Panc1 (cell line): Measurements from ENCODE around the gene SFTA2. TPM values are rescaled to one million over a fixed set of nuclear protein-coding genes. Genes with fewer than 3 reads are reported as not detected.

ENCODE experiments used
- ATAC-seq: fragments of 200-7000 bp; cut with Tn5 transposase; 2 replicates; pipeline ENCODE4 v1.9.1; 2020; ENCODE audit warnings: mild to moderate bottlenecking, moderate library complexity
- BruUV-seq: library from RNA; stranded (reverse); fragments of 400-500 nt; replicated peaks from 2 replicates; lab custom pipeline; 2021; lab: Mats Ljungman, UMichigan
- CTCF ChIA-PET: fragments of 300-600 bp; sonication (Branson Sonifier 250); formaldehyde crosslinking; loops from one replicate; lab custom pipeline; 2022; ENCODE audit warnings: antibody characterized with exemption; lab: Charles Lee
- POLR2A ChIA-PET: fragments of 300-600 bp; sonication (Branson Sonifier 250); formaldehyde crosslinking; loops from one replicate; lab custom pipeline; 2022; ENCODE audit warnings: antibody characterized with exemption; lab: Charles Lee
- DNase-seq: peaks from one replicate; pipeline ENCODE4 v3.0.0-alpha.2; 2010; ENCODE audit warnings: low read depth, low spot score
- H3K27ac ChIP-seq: 2 replicates; pipeline ENCODE4 v1.5.1; 2011; ENCODE audit warnings: mild to moderate bottlenecking, low read length, inconsistent platforms
- H3K27me3 ChIP-seq: fragments of 200-500 bp; sonication (Bioruptor generic); 2 replicates; pipeline ENCODE4 v1.6.0; 2014; ENCODE audit warnings: low read length, inconsistent platforms; ENCODE audit not compliant: control insufficient read depth, insufficient read depth
- H3K36me3 ChIP-seq: fragments of 200-500 bp; sonication (Bioruptor generic); 2 replicates; pipeline ENCODE4 v1.5.1; 2014; ENCODE audit warnings: inconsistent platforms, mild to moderate bottlenecking, low read length, moderate library complexity; ENCODE audit not compliant: control insufficient read depth, insufficient read depth
- H3K4me1 ChIP-seq: 2 replicates; pipeline ENCODE4 v1.5.1; 2011; ENCODE audit warnings: inconsistent platforms, mild to moderate bottlenecking, low read length, moderate library complexity; ENCODE audit not compliant: control insufficient read depth, insufficient read depth
- H3K4me3 ChIP-seq, 2 experiments: 2 replicates each; pipeline ENCODE4 v1.5.1; 2011 to 2012; ENCODE audit warnings: low read depth in 2 of 2, low read length in 2 of 2, mild to moderate bottlenecking in 2 of 2, inconsistent platforms in 1 of 2, moderate library complexity in 1 of 2
- H3K9me3 ChIP-seq: fragments of 200-500 bp; sonication (Bioruptor generic); 2 replicates; pipeline ENCODE4 v1.5.1; 2014; ENCODE audit warnings: low read depth, mild to moderate bottlenecking, inconsistent platforms, low read length, moderate library complexity; ENCODE audit not compliant: control insufficient read depth, insufficient read depth
- POLR2AphosphoS5 ChIP-seq: IDR thresholded peaks from 2 replicates; pipeline ENCODE4 v1.6.1; 2012; ENCODE audit warnings: mild to moderate bottlenecking, low read depth, low read length, moderate library complexity
- SIN3A ChIP-seq: IDR thresholded peaks from 2 replicates; pipeline ENCODE4 v1.6.1; 2012; ENCODE audit warnings: low read depth, mild to moderate bottlenecking, low read length, moderate library complexity, borderline replicate concordance; ENCODE audit not compliant: insufficient read depth
- TCF7L2 ChIP-seq: IDR thresholded peaks from 2 replicates; pipeline ENCODE4 v1.6.1; 2011; ENCODE audit warnings: mild to moderate bottlenecking, low read depth, low read length, inconsistent platforms
- in situ Hi-C: cut with HindIII; loops from 2 replicates; pipeline ENCODE4 v1.10.0; 2016; ENCODE audit warnings: low sequenced_read_pairs, low pct_unique_long_range_greater_than_20kb
- intact Hi-C: fragments of 100-400 bp; cut with micrococcal nuclease; formaldehyde crosslinking; loops from one replicate; pipeline ENCODE4 v1.10.0; 2022; ENCODE audit not compliant: unreplicated experiment
- total RNA-seq: library from RNA; stranded (reverse); gene quantifications from one replicate; pipeline ENCODE4 v1.2.1, GENCODE V29; 2021; ENCODE audit not compliant: unreplicated experiment
- TF ChIP-seq, protein P1 (sequence below): fragments of 450-650 bp; IDR thresholded peaks from 2 replicates; pipeline ENCODE4 v1.5.1; 2017; ENCODE audit warnings: mild to moderate bottlenecking
- TF ChIP-seq, protein P2 (sequence below), 2 experiments: IDR thresholded peaks; 2 replicates each; pipeline ENCODE4 v1.6.1; 2011 to 2012; ENCODE audit warnings: low read depth in 2 of 2, control low read depth in 1 of 2, low read length in 1 of 2, mild to moderate bottlenecking in 1 of 2, moderate library complexity in 1 of 2; ENCODE audit not compliant: insufficient read depth in 1 of 2

SFTA2 gene
- total RNA-seq, 1 experiment from 2014 or later, result not detected

DNA sequence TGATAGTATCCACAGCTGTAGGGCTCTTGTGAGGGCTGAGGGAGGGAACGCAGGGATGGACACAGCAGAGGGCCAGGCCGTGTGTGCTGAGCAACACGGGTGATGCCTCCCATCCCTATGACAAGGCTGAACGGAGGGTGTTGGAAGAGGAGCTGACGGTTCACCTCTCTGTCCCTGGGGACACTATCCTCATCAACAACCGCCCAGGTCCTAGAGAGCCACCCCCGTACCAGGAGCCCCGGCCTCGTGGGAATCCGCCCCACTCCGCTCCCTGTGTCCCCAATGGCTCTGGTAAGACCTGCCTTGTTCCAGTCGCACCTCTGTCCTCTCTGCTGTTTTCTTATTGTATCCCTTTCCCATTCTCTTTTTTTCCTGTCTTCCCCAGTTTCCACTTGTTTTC is 37.6 kb downstream of the SFTA2 start:
- TF ChIP-seq, protein P1, sequence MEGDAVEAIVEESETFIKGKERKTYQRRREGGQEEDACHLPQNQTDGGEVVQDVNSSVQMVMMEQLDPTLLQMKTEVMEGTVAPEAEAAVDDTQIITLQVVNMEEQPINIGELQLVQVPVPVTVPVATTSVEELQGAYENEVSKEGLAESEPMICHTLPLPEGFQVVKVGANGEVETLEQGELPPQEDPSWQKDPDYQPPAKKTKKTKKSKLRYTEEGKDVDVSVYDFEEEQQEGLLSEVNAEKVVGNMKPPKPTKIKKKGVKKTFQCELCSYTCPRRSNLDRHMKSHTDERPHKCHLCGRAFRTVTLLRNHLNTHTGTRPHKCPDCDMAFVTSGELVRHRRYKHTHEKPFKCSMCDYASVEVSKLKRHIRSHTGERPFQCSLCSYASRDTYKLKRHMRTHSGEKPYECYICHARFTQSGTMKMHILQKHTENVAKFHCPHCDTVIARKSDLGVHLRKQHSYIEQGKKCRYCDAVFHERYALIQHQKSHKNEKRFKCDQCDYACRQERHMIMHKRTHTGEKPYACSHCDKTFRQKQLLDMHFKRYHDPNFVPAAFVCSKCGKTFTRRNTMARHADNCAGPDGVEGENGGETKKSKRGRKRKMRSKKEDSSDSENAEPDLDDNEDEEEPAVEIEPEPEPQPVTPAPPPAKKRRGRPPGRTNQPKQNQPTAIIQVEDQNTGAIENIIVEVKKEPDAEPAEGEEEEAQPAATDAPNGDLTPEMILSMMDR, result no peak
- TF ChIP-seq POLR2AphosphoS5, result no peak
- no peak for TF ChIP-seq TCF7L2
- no peak for TF ChIP-seq SIN3A
- TF ChIP-seq, protein P2, sequence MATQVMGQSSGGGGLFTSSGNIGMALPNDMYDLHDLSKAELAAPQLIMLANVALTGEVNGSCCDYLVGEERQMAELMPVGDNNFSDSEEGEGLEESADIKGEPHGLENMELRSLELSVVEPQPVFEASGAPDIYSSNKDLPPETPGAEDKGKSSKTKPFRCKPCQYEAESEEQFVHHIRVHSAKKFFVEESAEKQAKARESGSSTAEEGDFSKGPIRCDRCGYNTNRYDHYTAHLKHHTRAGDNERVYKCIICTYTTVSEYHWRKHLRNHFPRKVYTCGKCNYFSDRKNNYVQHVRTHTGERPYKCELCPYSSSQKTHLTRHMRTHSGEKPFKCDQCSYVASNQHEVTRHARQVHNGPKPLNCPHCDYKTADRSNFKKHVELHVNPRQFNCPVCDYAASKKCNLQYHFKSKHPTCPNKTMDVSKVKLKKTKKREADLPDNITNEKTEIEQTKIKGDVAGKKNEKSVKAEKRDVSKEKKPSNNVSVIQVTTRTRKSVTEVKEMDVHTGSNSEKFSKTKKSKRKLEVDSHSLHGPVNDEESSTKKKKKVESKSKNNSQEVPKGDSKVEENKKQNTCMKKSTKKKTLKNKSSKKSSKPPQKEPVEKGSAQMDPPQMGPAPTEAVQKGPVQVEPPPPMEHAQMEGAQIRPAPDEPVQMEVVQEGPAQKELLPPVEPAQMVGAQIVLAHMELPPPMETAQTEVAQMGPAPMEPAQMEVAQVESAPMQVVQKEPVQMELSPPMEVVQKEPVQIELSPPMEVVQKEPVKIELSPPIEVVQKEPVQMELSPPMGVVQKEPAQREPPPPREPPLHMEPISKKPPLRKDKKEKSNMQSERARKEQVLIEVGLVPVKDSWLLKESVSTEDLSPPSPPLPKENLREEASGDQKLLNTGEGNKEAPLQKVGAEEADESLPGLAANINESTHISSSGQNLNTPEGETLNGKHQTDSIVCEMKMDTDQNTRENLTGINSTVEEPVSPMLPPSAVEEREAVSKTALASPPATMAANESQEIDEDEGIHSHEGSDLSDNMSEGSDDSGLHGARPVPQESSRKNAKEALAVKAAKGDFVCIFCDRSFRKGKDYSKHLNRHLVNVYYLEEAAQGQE (IDR thresholded peaks at IDR 0.05; ENCODE audit: insufficient read depth in 1 of 2, low read depth in 2 of 2, low read length in 1 of 2), result no peak
- no TSS peak for BruUV-seq
- Histone ChIP-seq H3K36me3 (no peaks in the 10 kb centered on the region), H3K27ac (no peak overlapping the region), H3K4me1 (no peaks in the 10 kb centered on the region), H3K27me3 (no peaks in the 10 kb centered on the region), H3K9me3 (no peaks in the 10 kb centered on the region), H3K4me3 (no peak overlapping the region)
- intact Hi-C loops, result no loop called here
- ATAC-seq, result no peak
- ChIA-PET CTCF (no interaction called here), POLR2A (no interaction called here)
- in situ Hi-C loops, result no loop called here
- DNase-seq, result no peak

DNA sequence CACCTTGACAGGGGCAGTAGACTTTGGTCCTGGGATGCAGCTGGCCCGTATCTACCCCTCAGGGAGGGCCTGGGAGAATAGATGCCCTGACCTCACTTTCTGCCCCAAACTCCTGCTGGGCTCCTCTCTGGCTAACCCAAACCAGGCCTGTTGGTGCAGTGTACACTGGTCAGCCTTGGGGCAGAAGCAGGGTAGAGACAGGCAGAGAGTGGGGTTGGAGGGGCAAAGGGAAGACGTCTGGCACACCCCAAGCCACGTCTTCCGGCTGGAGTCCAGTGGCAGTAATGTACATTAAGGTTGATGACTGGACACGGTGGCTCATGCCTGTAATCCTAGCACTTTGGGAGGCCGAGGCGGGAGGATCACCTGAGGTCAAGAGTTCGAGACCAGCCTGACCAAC is 38.3 kb downstream of the SFTA2 start:
- Histone ChIP-seq H3K27me3 (no peaks in the 10 kb centered on the region), H3K4me3 (no peak overlapping the region), H3K36me3 (no peaks in the 10 kb centered on the region), H3K27ac (no peak overlapping the region), H3K4me1 (no peaks in the 10 kb centered on the region), H3K9me3 (no peaks in the 10 kb centered on the region)
- TF ChIP-seq, protein P2 (IDR thresholded peaks at IDR 0.05; ENCODE audit: insufficient read depth in 1 of 2, low read depth in 2 of 2, low read length in 1 of 2), result no peak
- TF ChIP-seq, protein P1, result no peak
- TF ChIP-seq SIN3A, result no peak
- no peak for TF ChIP-seq POLR2AphosphoS5
- no peak for TF ChIP-seq TCF7L2
- CTCF ChIA-PET, result interaction anchor here (0.7 kb wide), 1 partner anchor 12 kb away, joined by 4 read pairs; no protein-coding TSS in a partner anchor
- DNase-seq (no peak), ATAC-seq (no peak)
- in situ Hi-C loops, result no loop called here
- BruUV-seq, result no TSS peak
- POLR2A ChIA-PET, result no interaction called here
- intact Hi-C loops, result no loop called here
